HepG2 (cell line): ENCODE results near the gene ZNF22. TPM values are rescaled to one million over a fixed set of nuclear protein-coding genes. Genes with fewer than 3 reads are reported as not detected.

Experiments used
- DPF2 ChIP-seq: sonication (generic); formaldehyde crosslinking; IDR thresholded peaks from 2 replicates; pipeline ENCODE4 v1.4.0; 2020; ENCODE audit warnings: mild to moderate bottlenecking, low read depth, missing genetic modification reagents, borderline replicate concordance
- HMG20A ChIP-seq: IDR thresholded peaks from 2 replicates; pipeline ENCODE4 v1.6.1; 2016; ENCODE audit warnings: borderline replicate concordance
- HOXD1 ChIP-seq: sonication (generic); formaldehyde crosslinking; IDR thresholded peaks from 2 replicates; pipeline ENCODE4 v1.5.0; 2020; ENCODE audit warnings: missing genetic modification reagents
- KLF12 ChIP-seq: sonication (generic); formaldehyde crosslinking; IDR thresholded peaks from 2 replicates; pipeline ENCODE4 v1.4.0; 2020; ENCODE audit warnings: missing genetic modification reagents, borderline replicate concordance
- NCOA2 ChIP-seq: sonication (generic); formaldehyde crosslinking; IDR thresholded peaks from 2 replicates; pipeline ENCODE4 v1.8.0; 2022; ENCODE audit warnings: inconsistent platforms
- NFE2L1 ChIP-seq: sonication (generic); formaldehyde crosslinking; IDR thresholded peaks from 2 replicates; pipeline ENCODE4 v1.4.0; 2020; ENCODE audit warnings: missing genetic modification reagents, mild to moderate bottlenecking, borderline replicate concordance
- NFKB2 ChIP-seq: sonication (generic); formaldehyde crosslinking; IDR thresholded peaks from 2 replicates; pipeline ENCODE4 v1.4.0; 2020; ENCODE audit warnings: missing genetic modification reagents, borderline replicate concordance
- PHB2 ChIP-seq: fragments of 450-650 bp; IDR thresholded peaks from 2 replicates; pipeline ENCODE4 v1.6.1; 2018; ENCODE audit not compliant: partially characterized antibody
- REL ChIP-seq: sonication (generic); formaldehyde crosslinking; conservative IDR thresholded peaks from 2 replicates; pipeline ENCODE4 v1.8.0; 2022; ENCODE audit warnings: mild to moderate bottlenecking, missing genetic modification reagents, moderate library complexity
- RFX5 ChIP-seq: IDR thresholded peaks from 2 replicates; pipeline ENCODE4 v1.6.1; 2011; ENCODE audit warnings: low read depth, low read length, improper control_type of control experiment
- SOX6 ChIP-seq, 2 experiments: fragments of 450-650 bp in 1 of 2; sonication (generic) in 1 of 2; formaldehyde crosslinking in 1 of 2; IDR thresholded peaks; 2 replicates each; pipeline versions ENCODE4 v1.4.0 to v1.6.1; 2017 to 2020; ENCODE audit warnings: antibody characterized with exemption in 1 of 2, mild to moderate bottlenecking in 1 of 2, missing genetic modification reagents in 1 of 2
- SYNCRIP ChIP-seq: fragments of 200-400 bp; formaldehyde crosslinking; IDR thresholded peaks from 2 replicates; pipeline ENCODE4 v1.6.1; 2018; ENCODE audit warnings: mild to moderate bottlenecking, low read depth, low read length; ENCODE audit not compliant: insufficient read depth
- ZNF234 ChIP-seq: sonication (generic); formaldehyde crosslinking; conservative IDR thresholded peaks from 2 replicates; pipeline ENCODE4 v1.5.1; 2020; ENCODE audit warnings: mild to moderate bottlenecking, missing genetic modification reagents
- ZNF34 ChIP-seq: sonication (generic); formaldehyde crosslinking; IDR thresholded peaks from 2 replicates; pipeline ENCODE4 v1.4.0; 2020; ENCODE audit warnings: mild to moderate bottlenecking, missing genetic modification reagents, borderline replicate concordance
- ZNF501 ChIP-seq: sonication (generic); formaldehyde crosslinking; IDR thresholded peaks from 2 replicates; pipeline ENCODE4 v1.5.1; 2020; ENCODE audit warnings: mild to moderate bottlenecking, moderate library complexity, missing genetic modification reagents
- ZNF607 ChIP-seq: sonication (generic); formaldehyde crosslinking; IDR thresholded peaks from 2 replicates; pipeline ENCODE4 v1.5.1; 2020; ENCODE audit warnings: missing genetic modification reagents, mild to moderate bottlenecking, borderline replicate concordance
- ZNF746 ChIP-seq: sonication (generic); formaldehyde crosslinking; IDR thresholded peaks from 2 replicates; pipeline ENCODE4 v1.8.0; 2022; ENCODE audit warnings: mild to moderate bottlenecking, missing genetic modification reagents
- ZNF775 ChIP-seq: sonication (generic); formaldehyde crosslinking; IDR thresholded peaks from 2 replicates; pipeline ENCODE4 v1.4.0; 2020; ENCODE audit warnings: missing genetic modification reagents, mild to moderate bottlenecking, moderate library complexity, borderline replicate concordance
- ZNF790 ChIP-seq: sonication (generic); formaldehyde crosslinking; IDR thresholded peaks from 2 replicates; pipeline ENCODE4 v1.8.0; 2022; ENCODE audit warnings: missing genetic modification reagents, mild to moderate bottlenecking, borderline replicate concordance
- ZZZ3 ChIP-seq: sonication (generic); formaldehyde crosslinking; IDR thresholded peaks from 2 replicates; pipeline ENCODE4 v1.4.0; 2020; ENCODE audit warnings: missing genetic modification reagents, mild to moderate bottlenecking, borderline replicate concordance
- polyA plus RNA-seq, 8 experiments: library from polyadenylated mRNA; depleted of rRNA in 3 of 8; stranded (reverse) in 7 of 8; unstranded in 1 of 8; fragments of >200 nt; fragmentation: Illumina TruSeq in 4 of 8; extraction: Trizol in 4 of 8; gene quantifications; 2 replicates each; pipeline versions ENCODE4 v1.2.1 to v1.2.3, GENCODE V29; 2011 to 2016; ENCODE audit warnings: low read depth in 4 of 8, missing spikeins in 1 of 8, mixed read lengths in 1 of 8; ENCODE audit not compliant: insufficient read depth in 1 of 8
- total RNA-seq, 5 experiments: library from RNA; depleted of rRNA; stranded (reverse); fragments of >200 nt; fragmentation: Illumina TruSeq; extraction: Trizol; gene quantifications; 2 replicates each; pipeline ENCODE4 v1.2.3, GENCODE V29; 2016; ENCODE audit warnings: low read depth in 1 of 5
- TF ChIP-seq, protein P1 (sequence below): sonication (generic); formaldehyde crosslinking; conservative IDR thresholded peaks from 2 replicates; pipeline ENCODE4 v1.4.0; 2020; ENCODE audit warnings: missing genetic modification reagents
- TF ChIP-seq, protein P2 (sequence below): sonication (generic); formaldehyde crosslinking; IDR thresholded peaks from 2 replicates; pipeline ENCODE4 v1.8.0; 2022; ENCODE audit warnings: missing genetic modification reagents, low read depth, mild to moderate bottlenecking, borderline replicate concordance
- TF ChIP-seq, protein P3 (sequence below): IDR thresholded peaks from 2 replicates; pipeline ENCODE4 v1.6.1; 2018; ENCODE audit warnings: missing genetic modification reagents, mild to moderate bottlenecking, missing compliant biosample characterization
- TF ChIP-seq, protein P4 (sequence below): sonication (generic); formaldehyde crosslinking; IDR thresholded peaks from 2 replicates; pipeline ENCODE4 v1.8.0; 2022; ENCODE audit warnings: mild to moderate bottlenecking, missing genetic modification reagents
- TF ChIP-seq, protein P5 (sequence below): sonication (generic); formaldehyde crosslinking; conservative IDR thresholded peaks from 2 replicates; pipeline ENCODE4 v1.4.0; 2020; ENCODE audit warnings: missing genetic modification reagents

Gene ZNF22
- total and polyA plus RNA-seq, 2 of the 13 experiments (the other 11 are each of a cell fraction or from before 2014, with no cell fraction given) = 0.40 to 1.3 TPM

DNA sequence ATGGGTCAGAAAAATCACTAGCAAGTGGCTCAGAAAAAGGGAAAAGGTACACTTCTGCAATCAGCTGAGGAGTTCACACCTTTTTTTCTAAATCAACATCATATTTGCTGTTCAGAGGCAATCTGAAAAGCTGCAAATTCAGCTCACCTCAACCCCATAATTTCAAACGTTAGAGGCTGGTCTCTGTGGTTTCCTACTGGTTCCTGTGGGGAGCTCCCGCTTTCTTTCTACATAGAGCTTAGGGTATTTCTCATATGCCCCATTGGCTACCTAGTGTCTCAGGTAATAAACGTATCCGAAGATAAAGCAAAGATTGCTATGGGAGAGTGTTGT lies 5.2 kb upstream of the ZNF22 start (continued):
- TF ChIP-seq SYNCRIP = no peak
- no peak for TF ChIP-seq HOXD1 (CRISPR knock-in tag)
- TF ChIP-seq ZZZ3 = 0 out of 2 replicates have a peak, but pooled peaks have one; percentile 3
- no peak for TF ChIP-seq NCOA2 (CRISPR knock-in tag)
- TF ChIP-seq, protein P1, sequence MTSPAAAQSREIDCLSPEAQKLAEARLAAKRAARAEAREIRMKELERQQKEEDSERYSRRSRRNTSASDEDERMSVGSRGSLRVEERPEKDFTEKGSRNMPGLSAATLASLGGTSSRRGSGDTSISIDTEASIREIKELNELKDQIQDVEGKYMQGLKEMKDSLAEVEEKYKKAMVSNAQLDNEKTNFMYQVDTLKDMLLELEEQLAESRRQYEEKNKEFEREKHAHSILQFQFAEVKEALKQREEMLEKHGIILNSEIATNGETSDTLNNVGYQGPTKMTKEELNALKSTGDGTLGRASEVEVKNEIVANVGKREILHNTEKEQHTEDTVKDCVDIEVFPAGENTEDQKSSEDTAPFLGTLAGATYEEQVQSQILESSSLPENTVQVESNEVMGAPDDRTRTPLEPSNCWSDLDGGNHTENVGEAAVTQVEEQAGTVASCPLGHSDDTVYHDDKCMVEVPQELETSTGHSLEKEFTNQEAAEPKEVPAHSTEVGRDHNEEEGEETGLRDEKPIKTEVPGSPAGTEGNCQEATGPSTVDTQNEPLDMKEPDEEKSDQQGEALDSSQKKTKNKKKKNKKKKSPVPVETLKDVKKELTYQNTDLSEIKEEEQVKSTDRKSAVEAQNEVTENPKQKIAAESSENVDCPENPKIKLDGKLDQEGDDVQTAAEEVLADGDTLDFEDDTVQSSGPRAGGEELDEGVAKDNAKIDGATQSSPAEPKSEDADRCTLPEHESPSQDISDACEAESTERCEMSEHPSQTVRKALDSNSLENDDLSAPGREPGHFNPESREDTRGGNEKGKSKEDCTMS (CRISPR knock-in tag) = no peak
- no peak for TF ChIP-seq ZNF234 (CRISPR knock-in tag)
- TF ChIP-seq, protein P2, sequence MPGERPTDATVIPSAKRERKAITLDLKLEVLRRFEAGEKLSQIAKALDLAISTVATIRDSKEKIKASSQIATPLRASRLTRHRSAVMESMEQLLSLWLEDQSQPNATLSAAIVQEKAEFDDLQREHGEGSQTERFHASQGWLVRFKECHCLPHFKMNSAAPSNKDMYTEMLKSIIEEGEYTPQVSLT (CRISPR knock-in tag) = no peak
- no peak for TF ChIP-seq SOX6 (IDR thresholded peaks at IDR 0.05)
- TF ChIP-seq SOX6 (CRISPR knock-in tag; IDR thresholded peaks at IDR 0.05) = no peak
- TF ChIP-seq ZNF775 (CRISPR knock-in tag) = 0 out of 2 replicates have a peak, but pooled peaks have one; percentile 65
- TF ChIP-seq, protein P3, sequence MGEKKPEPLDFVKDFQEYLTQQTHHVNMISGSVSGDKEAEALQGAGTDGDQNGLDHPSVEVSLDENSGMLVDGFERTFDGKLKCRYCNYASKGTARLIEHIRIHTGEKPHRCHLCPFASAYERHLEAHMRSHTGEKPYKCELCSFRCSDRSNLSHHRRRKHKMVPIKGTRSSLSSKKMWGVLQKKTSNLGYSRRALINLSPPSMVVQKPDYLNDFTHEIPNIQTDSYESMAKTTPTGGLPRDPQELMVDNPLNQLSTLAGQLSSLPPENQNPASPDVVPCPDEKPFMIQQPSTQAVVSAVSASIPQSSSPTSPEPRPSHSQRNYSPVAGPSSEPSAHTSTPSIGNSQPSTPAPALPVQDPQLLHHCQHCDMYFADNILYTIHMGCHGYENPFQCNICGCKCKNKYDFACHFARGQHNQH (CRISPR knock-in tag) = no peak
- TF ChIP-seq ZNF607 (CRISPR knock-in tag) = no peak
- no peak for TF ChIP-seq REL
- TF ChIP-seq, protein P4, sequence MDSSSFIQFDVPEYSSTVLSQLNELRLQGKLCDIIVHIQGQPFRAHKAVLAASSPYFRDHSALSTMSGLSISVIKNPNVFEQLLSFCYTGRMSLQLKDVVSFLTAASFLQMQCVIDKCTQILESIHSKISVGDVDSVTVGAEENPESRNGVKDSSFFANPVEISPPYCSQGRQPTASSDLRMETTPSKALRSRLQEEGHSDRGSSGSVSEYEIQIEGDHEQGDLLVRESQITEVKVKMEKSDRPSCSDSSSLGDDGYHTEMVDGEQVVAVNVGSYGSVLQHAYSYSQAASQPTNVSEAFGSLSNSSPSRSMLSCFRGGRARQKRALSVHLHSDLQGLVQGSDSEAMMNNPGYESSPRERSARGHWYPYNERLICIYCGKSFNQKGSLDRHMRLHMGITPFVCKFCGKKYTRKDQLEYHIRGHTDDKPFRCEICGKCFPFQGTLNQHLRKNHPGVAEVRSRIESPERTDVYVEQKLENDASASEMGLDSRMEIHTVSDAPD (CRISPR knock-in tag) = no peak
- no peak for TF ChIP-seq NFKB2 (CRISPR knock-in tag)
- no peak for TF ChIP-seq DPF2 (CRISPR knock-in tag)
- no peak for TF ChIP-seq ZNF746 (CRISPR knock-in tag)
- TF ChIP-seq PHB2 = no peak
- TF ChIP-seq, protein P5, sequence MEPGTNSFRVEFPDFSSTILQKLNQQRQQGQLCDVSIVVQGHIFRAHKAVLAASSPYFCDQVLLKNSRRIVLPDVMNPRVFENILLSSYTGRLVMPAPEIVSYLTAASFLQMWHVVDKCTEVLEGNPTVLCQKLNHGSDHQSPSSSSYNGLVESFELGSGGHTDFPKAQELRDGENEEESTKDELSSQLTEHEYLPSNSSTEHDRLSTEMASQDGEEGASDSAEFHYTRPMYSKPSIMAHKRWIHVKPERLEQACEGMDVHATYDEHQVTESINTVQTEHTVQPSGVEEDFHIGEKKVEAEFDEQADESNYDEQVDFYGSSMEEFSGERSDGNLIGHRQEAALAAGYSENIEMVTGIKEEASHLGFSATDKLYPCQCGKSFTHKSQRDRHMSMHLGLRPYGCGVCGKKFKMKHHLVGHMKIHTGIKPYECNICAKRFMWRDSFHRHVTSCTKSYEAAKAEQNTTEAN (CRISPR knock-in tag) = no peak
- no peak for TF ChIP-seq KLF12 (CRISPR knock-in tag)
- no peak for TF ChIP-seq HMG20A
- TF ChIP-seq ZNF501 (CRISPR knock-in tag) = no peak
- no peak for TF ChIP-seq RFX5
- no peak for TF ChIP-seq ZNF34
- TF ChIP-seq ZNF790 = no peak
- no peak for TF ChIP-seq NFE2L1 (CRISPR knock-in tag)
